GM12878 (cell line): Measurements from ENCODE around the gene IDH3B. TPM values are rescaled to one million over a fixed set of nuclear protein-coding genes. Genes with fewer than 3 reads are reported as not detected.
"Not testable (repeated sequence)": the region's sequence is repeated elsewhere in the genome, so short reads cannot be mapped to it uniquely, and the experiment has no call there.

Source experiments
- ATAC-seq: fragments of 200-7000 bp; cut with Tn5 transposase; 3 replicates; pipeline ENCODE4 v1.9.1; 2020; ENCODE audit warnings: mild to moderate bottlenecking, moderate library complexity
- BruUV-seq: library from RNA; stranded (reverse); fragments of 400-500 nt; replicated peaks from 2 replicates; lab custom pipeline; 2021; lab: Mats Ljungman, UMichigan
- CTCF ChIA-PET: fragments of 300-600 bp; sonication (Branson Sonifier 250); formaldehyde crosslinking; extraction: SDS; loops from one replicate; lab custom pipeline; 2021; ENCODE audit warnings: inconsistent platforms; lab: Yijun Ruan, JAX
- POLR2A ChIA-PET: fragments of 350-600 bp; formaldehyde crosslinking; extraction: SDS; loops from one replicate; lab custom pipeline; 2021; ENCODE audit warnings: inconsistent platforms; lab: Charles Lee
- RAD21 ChIA-PET: fragments of 300-600 bp; sonication (Branson Sonifier 250); formaldehyde crosslinking; loops from one replicate; lab custom pipeline; 2023; ENCODE audit warnings: antibody characterized with exemption; ENCODE audit not compliant: unreplicated experiment; lab: Charles Lee
- SMC1A ChIA-PET: fragments of 300-600 bp; sonication (Branson Sonifier 250); formaldehyde crosslinking; loops from one replicate; lab custom pipeline; 2023; ENCODE audit not compliant: unreplicated experiment, uncharacterized antibody; lab: Charles Lee
- DNase-seq: peaks from one replicate; pipeline ENCODE4 v3.0.0-alpha.2; 2011; ENCODE audit warnings: low read depth, low spot score
- FAIRE-seq: peaks from 3 replicates; lab custom pipeline; 2011; peaks lifted over from hg19 to GRCh38; lab: Jason Lieb, UNC
- H2AFZ ChIP-seq: 2 replicates; pipeline ENCODE4 v1.6.0; 2011; ENCODE audit warnings: low read depth, low read length, control low read depth; ENCODE audit not compliant: control insufficient read depth
- H3K27ac ChIP-seq: 2 replicates; pipeline ENCODE4 v1.5.1; 2011; ENCODE audit warnings: control low read depth; ENCODE audit not compliant: control insufficient read depth, insufficient read depth
- H3K27me3 ChIP-seq, 2 experiments: replicated peaks in 1 of 2; 2 replicates each; pipeline versions ENCODE4 v1.6.0 to v1.6.1; 2011; ENCODE audit warnings: low read length in 1 of 2; ENCODE audit not compliant: control insufficient read depth in 2 of 2, insufficient read depth in 2 of 2
- H3K36me3 ChIP-seq, 2 experiments: 2 replicates each; pipeline ENCODE4 v1.5.1; 2011; ENCODE audit warnings: low read length in 1 of 2; ENCODE audit not compliant: control insufficient read depth in 2 of 2, insufficient read depth in 2 of 2
- H3K4me1 ChIP-seq: 2 replicates; pipeline ENCODE4 v1.6.1; 2011; ENCODE audit warnings: mild to moderate bottlenecking, low read length, moderate library complexity, mixed read lengths; ENCODE audit not compliant: control insufficient read depth, insufficient read depth
- H3K4me2 ChIP-seq: 2 replicates; pipeline ENCODE4 v1.6.0; 2011; ENCODE audit warnings: control low read depth; ENCODE audit not compliant: control insufficient read depth, insufficient read depth
- H3K4me3 ChIP-seq: fragments of 200-600 bp; sonication (generic); 2 replicates; pipeline ENCODE4 v1.5.1; 2016
- H3K79me2 ChIP-seq: 2 replicates; pipeline ENCODE4 v1.6.0; 2011; ENCODE audit warnings: low read length; ENCODE audit not compliant: control insufficient read depth, insufficient read depth
- H3K9ac ChIP-seq: 2 replicates; pipeline ENCODE4 v1.8.0; 2011; ENCODE audit warnings: low read length, control low read depth, mixed read lengths; ENCODE audit not compliant: control insufficient read depth, insufficient read depth
- H3K9me3 ChIP-seq: replicated peaks from 3 replicates; pipeline ENCODE4 v1.5.1; 2011; ENCODE audit warnings: mild to moderate bottlenecking, low read length; ENCODE audit not compliant: control insufficient read depth, insufficient read depth
- H4K20me1 ChIP-seq: 2 replicates; pipeline ENCODE4 v1.6.0; 2011; ENCODE audit not compliant: control insufficient read depth, insufficient read depth
- BHLHE40 ChIP-seq, 2 experiments: fragments of 450-650 bp in 1 of 2; IDR thresholded peaks; 2 replicates each; pipeline ENCODE4 v1.6.1; 2011 to 2017; ENCODE audit warnings: low read depth in 2 of 2, borderline replicate concordance in 1 of 2, improper control_type of control experiment in 1 of 2, low read length in 1 of 2, mild to moderate bottlenecking in 1 of 2
- E2F8 ChIP-seq: fragments of 450-650 bp; IDR thresholded peaks from 2 replicates; pipeline ENCODE4 v1.6.1; 2018; ENCODE audit warnings: mild to moderate bottlenecking, low read depth, moderate library complexity; ENCODE audit not compliant: partially characterized antibody
- IKZF2 ChIP-seq, 2 experiments: fragments of 450-650 bp; IDR thresholded peaks; 2 replicates each; pipeline ENCODE4 v1.6.1; 2017; ENCODE audit warnings: mild to moderate bottlenecking in 2 of 2, moderate library complexity in 2 of 2
- RUNX3 ChIP-seq: IDR thresholded peaks from 2 replicates; pipeline ENCODE4 v1.6.1; 2012; ENCODE audit warnings: low read length, inconsistent platforms
- SUZ12 ChIP-seq: fragments of 200-600 bp; sonication (generic); IDR thresholded peaks from one replicate; pipeline ENCODE4 v1.6.1; 2018; ENCODE audit warnings: antibody characterized with exemption, mild to moderate bottlenecking; ENCODE audit not compliant: unreplicated experiment
- ZNF384 ChIP-seq: IDR thresholded peaks from 2 replicates; pipeline ENCODE4 v1.6.1; 2012; ENCODE audit warnings: low read depth, mild to moderate bottlenecking, low read length, improper control_type of control experiment, borderline replicate concordance
- WGBS: methylation state at CpG from one replicate; pipeline ENCODE4 v1.1.6; 2016; ENCODE audit warnings: low lambda C conversion rate; ENCODE audit not compliant: insufficient replicate concordance, insufficient coverage; ENCODE audit errors: missing lambda C conversion rate; 5-methylcytosine and 5-hydroxymethylcytosine counted together
- in situ Hi-C: fragments of 300-500 bp; cut with MboI; formaldehyde crosslinking; loops from 9 replicates; pipeline ENCODE4 v1.14.3; 2018; ENCODE audit warnings: mixed read lengths
- intact Hi-C: fragments of 100-400 bp; cut with micrococcal nuclease; formaldehyde crosslinking; loops from one replicate; pipeline ENCODE4 v1.14.2; 2022; ENCODE audit not compliant: unreplicated experiment
- polyA plus RNA-seq, 11 experiments: library from polyadenylated mRNA; depleted of rRNA in 4 of 11; unstranded in 6 of 11; stranded (reverse) in 5 of 11; fragments of >200 nt; fragmentation: Nextera tagmentation in 4 of 11; fragmentation: Illumina TruSeq in 1 of 11; extraction: Ambion mirVana in 4 of 11; extraction: Trizol in 1 of 11; gene quantifications; 1 replicate in 1 of 11; 2 replicates in 10 of 11; pipeline versions ENCODE4 v1.2.1 to v1.2.3, GENCODE V29; 2011 to 2016; ENCODE audit warnings: inconsistent platforms in 2 of 11, missing spikeins in 2 of 11, low read depth in 1 of 11
- total RNA-seq, 4 experiments: library from RNA; depleted of rRNA in 3 of 4; stranded (reverse); fragments of >200 nt in 3 of 4; fragmentation: Illumina TruSeq in 1 of 4; extraction: Trizol in 1 of 4; gene quantifications; 2 replicates each; pipeline versions ENCODE4 v1.2.1 to v1.2.3, GENCODE V29; 2013 to 2021

Gene IDH3B
- total and polyA plus RNA-seq, 10 of the 15 experiments (the other 5 are each of a cell fraction or from before 2014, with no cell fraction given) = 65.3 to 177 (median 121) TPM

- TF ChIP-seq BHLHE40 (IDR thresholded peaks at IDR 0.05; ENCODE audit: borderline replicate concordance in 1 of 2, low read depth in 2 of 2, low read length in 1 of 2) = no peak
- no peak for TF ChIP-seq IKZF2 (IDR thresholded peaks at IDR 0.05)
- no peak for TF ChIP-seq E2F8
- TF ChIP-seq ZNF384 = no peak
- TF ChIP-seq SUZ12 = no peak
- TF ChIP-seq RUNX3 = no peak
These were observed 23.5 kb upstream of the IDH3B start (continued) for GRCh38 chr20:2687514-2687913.

GRCh38 chr20:2684817-2685216 lies 20.8 kb upstream of the IDH3B start:
- H3K4me1 ChIP-seq, ATAC-seq, H3K4me3 ChIP-seq, H2AFZ ChIP-seq, in situ Hi-C loops, RAD21 ChIA-PET, H4K20me1 ChIP-seq, FAIRE-seq, DNase-seq, H3K27me3 ChIP-seq, H3K9me3 ChIP-seq, H3K9ac ChIP-seq, H3K27ac ChIP-seq, BruUV-seq, H3K36me3 ChIP-seq, H3K4me2 ChIP-seq, H3K79me2 ChIP-seq, POLR2A ChIA-PET, SMC1A ChIA-PET: not testable (repeated sequence)
- CTCF ChIA-PET = interaction anchor here (1.0 to 1.3 kb wide), 2 partner anchors 10 to 17 kb away, joined by 3 read pairs; no protein-coding TSS in a partner anchor
- intact Hi-C loops = loop anchor here (10.0 kb wide), 1 partner anchor 60 kb away; no protein-coding TSS in a partner anchor
- 37% methylated on average over 3 of the region's 4 CpGs for WGBS

- FAIRE-seq, POLR2A ChIA-PET, H2AFZ ChIP-seq, H3K79me2 ChIP-seq, CTCF ChIA-PET, SMC1A ChIA-PET, H3K9ac ChIP-seq, DNase-seq, RAD21 ChIA-PET, H3K36me3 ChIP-seq, H3K27me3 ChIP-seq, H3K9me3 ChIP-seq, in situ Hi-C loops, ATAC-seq, H3K27ac ChIP-seq, BruUV-seq, H3K4me3 ChIP-seq, H3K4me1 ChIP-seq, H3K4me2 ChIP-seq, H4K20me1 ChIP-seq: not testable (repeated sequence)
- 17% methylated on average over 3 of the region's 3 CpGs for WGBS
- intact Hi-C loops = loop anchor here (10.0 kb wide), 1 partner anchor 63 kb away; no protein-coding TSS in a partner anchor
These were observed 18.0 kb upstream of the IDH3B start for GRCh38 chr20:2682040-2682439.
